ENCODE measurements around the gene OR5H1.
"Not testable (repeated sequence)": the region's sequence is repeated elsewhere in the genome, so short reads cannot be mapped to it uniquely, and the experiment has no call there.

The OR5H1 gene

GRCh38 chr3:98130421-98130820 is at the start of gene OR5H1:
Gene OR5H1, plus strand, starts transcription at chr3:98130721. Its CDS starts 1,977 bp downstream, at chr3:98132698.
- DNase-seq (ENCODE audit: low spot score): no peak

- no peak for DNase-seq (ENCODE audit: low spot score)
Observed at GRCh38 chr3:98086873-98087272, 43.6 kb upstream of the OR5H1 start, which contains the start of gene OR5AC2. Gene OR5AC2, plus strand, starts transcription at chr3:98087173. Its CDS starts 0 bp downstream, at chr3:98087173.

- DNase-seq (ENCODE audit: low spot score): no peak
Observed at GRCh38 chr3:98095882-98096281, 34.6 kb upstream of the OR5H1 start.

- DNase-seq (ENCODE audit: low spot score): no peak
Observed at GRCh38 chr3:98099848-98100247, 30.7 kb upstream of the OR5H1 start.

GRCh38 chr3:98108162-98108561 is 22.4 kb upstream of the OR5H1 start:
- DNase-seq (ENCODE audit: low spot score): no peak

GRCh38 chr3:98109807-98110549 is 20.5 kb upstream of the OR5H1 start:
- no peak for DNase-seq (ENCODE audit: low spot score)

- DNase-seq (ENCODE audit: low spot score): no peak
Observed at GRCh38 chr3:98110550-98110908, 20.0 kb upstream of the OR5H1 start.

GRCh38 chr3:98114264-98114663 is 16.3 kb upstream of the OR5H1 start:
- DNase-seq (ENCODE audit: low spot score): no peak

GRCh38 chr3:98115717-98116116 is 14.8 kb upstream of the OR5H1 start:
- no peak for DNase-seq (ENCODE audit: low spot score)

- DNase-seq (ENCODE audit: low spot score): no peak
Observed at GRCh38 chr3:98136631-98137030, 6.1 kb downstream of the OR5H1 start.

- not testable (repeated sequence) for DNase-seq (ENCODE audit: low spot score)
Observed at GRCh38 chr3:98137826-98138557, 7.5 kb downstream of the OR5H1 start.

GRCh38 chr3:98140531-98140930 is 10.0 kb downstream of the OR5H1 start:
- no peak for DNase-seq (ENCODE audit: low spot score)

GRCh38 chr3:98147179-98147578 is 16.7 kb downstream of the OR5H1 start, which contains the start of gene OR5H14:
Gene OR5H14, plus strand, starts transcription at chr3:98147479. Its CDS starts 1,907 bp downstream, at chr3:98149386.
- no peak for DNase-seq (ENCODE audit: low spot score)

GRCh38 chr3:98148751-98149150 is 18.2 kb downstream of the OR5H1 start:
- no peak for DNase-seq (ENCODE audit: low spot score)

GRCh38 chr3:98149456-98149855 is 18.9 kb downstream of the OR5H1 start:
- DNase-seq (ENCODE audit: low spot score): not testable (repeated sequence)

- no peak for DNase-seq (ENCODE audit: low spot score)
Observed at GRCh38 chr3:98151241-98151640, 20.7 kb downstream of the OR5H1 start.

GRCh38 chr3:98166396-98166795 is 35.9 kb downstream of the OR5H1 start, which contains the start of gene OR5H15:
Gene OR5H15, plus strand, starts transcription at chr3:98166696. Its CDS starts 2,004 bp downstream, at chr3:98168700.
- DNase-seq (ENCODE audit: low spot score): no peak

GRCh38 chr3:98171071-98171470 is 40.5 kb downstream of the OR5H1 start:
- no peak for DNase-seq (ENCODE audit: low spot score)

GRCh38 chr3:98172621-98173020 is 42.1 kb downstream of the OR5H1 start:
- DNase-seq (ENCODE audit: low spot score): no peak

GRCh38 chr3:98180319-98180890 is 49.9 kb downstream of the OR5H1 start:
- no peak for DNase-seq (ENCODE audit: low spot score)

GRCh38 chr3:98182196-98182595 is 51.7 kb downstream of the OR5H1 start:
- DNase-seq (ENCODE audit: low spot score): no peak

- DNase-seq (ENCODE audit: low spot score): peak; percentile 15
Observed at GRCh38 chr3:98185180-98185579, 54.7 kb downstream of the OR5H1 start.
